ENCODE measurements around the gene RANBP10. TPM values are rescaled to one million over a fixed set of nuclear protein-coding genes. Genes with fewer than 3 reads are reported as not detected.

RANBP10 gene
- total RNA-seq, 2 experiments from 2014 or later: 15.6 to 18.0 TPM

- no peaks in the 10 kb centered on the region for H3K9me3 Mint-ChIP-seq (ENCODE audit: low read depth)
- H3K4me3 Mint-ChIP-seq: no peak overlapping the region
- intact Hi-C loops (cut with DNase I, micrococcal nuclease): loop anchor here in 1 of 2 experiments (10.0 kb wide), 1 partner anchor 369 kb away; no protein-coding TSS in a partner anchor
- POLR2A ChIA-PET: no interaction called here
- no peaks in the 10 kb centered on the region for H3K27me3 Mint-ChIP-seq
- CTCF ChIA-PET: interaction anchor here (1.0 kb wide), 1 partner anchor 160 kb away, joined by 4 read pairs; no protein-coding TSS in a partner anchor
- H3K4me1 Mint-ChIP-seq: peaks cover 2% of the 10 kb centered on the region
- no peaks in the 10 kb centered on the region for H3K36me3 Mint-ChIP-seq (ENCODE audit: low read depth)
- ATAC-seq: no peak
- DNase-seq: no peak
- no peak overlapping the region for H3K27ac Mint-ChIP-seq
Measured at GRCh38 chr16:67675579-67675935, 130.8 kb downstream of the RANBP10 start.

- Mint-ChIP-seq H3K9me3 (ENCODE audit: low read depth) (no peaks in the 10 kb centered on the region), H3K4me3 (no peak overlapping the region), H3K36me3 (ENCODE audit: low read depth) (no peaks in the 10 kb centered on the region), H3K27me3 (no peaks in the 10 kb centered on the region), H3K4me1 (peaks cover 2% of the 10 kb centered on the region), H3K27ac (no peak overlapping the region)
- intact Hi-C loops (cut with DNase I, micrococcal nuclease): loop anchor here (5.0 to 10.0 kb wide), 3 partner anchors 42 to 370 kb away; partner anchors contain the start of genes GFOD2 (in 1 of the 2) and PSMB10 (in 1 of the 2)
- ChIA-PET POLR2A (no interaction called here), CTCF (interaction anchor here (0.9 to 1.0 kb wide), 2 partner anchors 8 to 159 kb away, joined by 3 to 4 read pairs; no protein-coding TSS in a partner anchor)
- no peak for DNase-seq
- no peak for ATAC-seq
Measured at GRCh38 chr16:67674851-67675578, 131.3 kb downstream of the RANBP10 start.

DNA sequence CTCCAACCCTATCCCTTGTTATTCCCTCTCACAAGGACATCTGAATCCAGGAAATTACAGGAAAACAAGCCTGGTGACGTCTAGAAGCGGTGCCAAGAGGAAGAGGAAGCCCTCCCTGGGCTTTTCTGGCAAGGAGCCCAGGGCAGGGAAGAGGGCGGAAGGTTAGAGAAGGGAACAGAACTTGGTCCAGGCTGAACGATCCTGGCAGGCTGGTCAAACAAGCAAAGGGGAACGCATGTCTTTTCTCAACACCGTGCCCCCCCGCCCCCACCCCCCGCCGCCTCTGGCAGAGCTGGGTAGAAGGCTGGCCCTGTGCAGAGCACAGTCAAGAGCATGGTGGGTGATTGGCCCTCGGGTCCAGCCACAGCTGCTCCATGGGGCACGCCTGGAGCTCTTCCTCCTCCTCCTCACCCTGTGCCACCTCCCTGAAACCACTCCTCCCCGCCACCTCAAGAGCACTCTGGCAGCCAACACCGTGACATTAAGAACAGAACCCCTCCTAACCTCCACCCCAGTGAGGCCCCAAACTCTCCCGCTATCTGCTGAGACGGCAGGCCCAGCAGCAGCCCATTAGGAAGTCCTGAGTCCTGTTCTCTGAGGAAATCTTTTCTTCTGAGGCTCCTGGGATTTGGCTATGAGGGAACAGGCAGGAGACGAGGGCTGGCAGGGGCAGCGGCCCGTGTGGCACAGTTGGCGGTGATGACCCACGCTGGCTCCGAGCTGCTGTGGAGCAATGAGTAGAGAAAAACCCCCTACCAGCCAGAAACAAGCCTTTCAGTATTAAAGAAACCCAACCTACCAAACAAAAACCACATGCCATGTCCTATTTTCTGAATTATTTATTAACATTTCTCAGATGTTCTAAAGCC lies 132.4 kb downstream of the RANBP10 start:
- DNase-seq: no peak
- Mint-ChIP-seq H3K27ac (no peak overlapping the region), H3K9me3 (ENCODE audit: low read depth) (no peaks in the 10 kb centered on the region), H3K36me3 (ENCODE audit: low read depth) (no peaks in the 10 kb centered on the region), H3K4me1 (peaks cover 2% of the 10 kb centered on the region), H3K27me3 (no peaks in the 10 kb centered on the region), H3K4me3 (no peak overlapping the region)
- ATAC-seq: no peak
- intact Hi-C loops (cut with DNase I, micrococcal nuclease): loop anchor here (5.0 to 10.0 kb wide), 3 partner anchors 43 to 371 kb away; partner anchors contain the start of genes GFOD2 (in 1 of the 2) and PSMB10 (in 1 of the 2)
- ChIA-PET POLR2A (interaction anchor here (0.6 kb wide), 1 partner anchor 14 kb away, joined by 3 read pairs; the partner anchor contains the start of gene ACD), CTCF (interaction anchor here (0.6 to 10.5 kb wide), 4 partner anchors 9 to 246 kb away, joined by 3 to 99 read pairs (median 4); no protein-coding TSS in a partner anchor)

Other genes with a start within 250 kb of the RANBP10 start
- 10 to 100 TPM; 51.0 to 66.4 TPM for gene CTCF, start 244.0 kb downstream of the RANBP10 start, total RNA-seq
- 100 to 1,000 TPM; 138 to 153 TPM for gene CARMIL2, start 161.4 kb downstream of the RANBP10 start, total RNA-seq
- 10 to 100 TPM; 52.2 to 52.4 TPM for gene ACD, start 146.3 kb downstream of the RANBP10 start, total RNA-seq
- gene PARD6A, start 145.6 kb downstream of the RANBP10 start, total RNA-seq: 1 to 10 TPM; 7.8 to 8.7 TPM
- gene ENKD1, start 139.8 kb downstream of the RANBP10 start, total RNA-seq: 10 to 100 TPM; 11.7 to 12.0 TPM
- 1 to 10 TPM; 2.4 to 3.0 TPM for gene C16orf86, start 139.7 kb downstream of the RANBP10 start, total RNA-seq
- gene GFOD2, start 87.2 kb downstream of the RANBP10 start, total RNA-seq: 10 to 100 TPM in 1 of 2 experiments, 1 to 10 TPM in 1; 8.7 to 11.5 TPM
- 1 to 10 TPM in 1 of 2 experiments, under 1 TPM in 1; 0.62 to 1.1 TPM for gene TSNAXIP1, start 329 bp upstream of the RANBP10 start, total RNA-seq
- gene THAP11, start 35.8 kb upstream of the RANBP10 start, total RNA-seq: 10 to 100 TPM; 31.8 to 34.5 TPM
- 100 to 1,000 TPM; 156 to 249 TPM for gene NUTF2, start 40.4 kb upstream of the RANBP10 start, total RNA-seq
- 10 to 100 TPM; 34.9 to 48.6 TPM for gene CENPT, start 41.1 kb upstream of the RANBP10 start, total RNA-seq
- 10 to 100 TPM; 92.8 to 96.9 TPM for gene EDC4, start 66.5 kb upstream of the RANBP10 start, total RNA-seq
- not detected for gene NRN1L, start 78.3 kb upstream of the RANBP10 start, total RNA-seq
- 10 to 100 TPM; 11.7 to 11.9 TPM for gene PSKH1, start 86.7 kb upstream of the RANBP10 start, total RNA-seq
- 1 to 10 TPM; 2.5 to 3.5 TPM for gene CTRL, start 125.3 kb upstream of the RANBP10 start, total RNA-seq
- gene PSMB10, start 130.3 kb upstream of the RANBP10 start, total RNA-seq: 100 to 1,000 TPM; 123 to 195 TPM
- gene LCAT, start 137.6 kb upstream of the RANBP10 start, total RNA-seq: 1 to 10 TPM; 9.1 to 9.9 TPM
- gene SLC12A4, start 162.1 kb upstream of the RANBP10 start, total RNA-seq: 10 to 100 TPM; 21.8 to 25.8 TPM
- gene DPEP3, start 173.9 kb upstream of the RANBP10 start, total RNA-seq: under 1 TPM in 1 of 2 experiments, not detected in 1; 0.11 TPM
- 1 to 10 TPM; 3.2 to 3.8 TPM for gene DPEP2, start 192.9 kb upstream of the RANBP10 start, total RNA-seq
- gene DPEP2NB, start 209.4 kb upstream of the RANBP10 start, total RNA-seq: not detected
- 10 to 100 TPM; 13.7 to 17.1 TPM for gene DDX28, start 216.7 kb upstream of the RANBP10 start, total RNA-seq
- 10 to 100 TPM; 29.5 to 33.1 TPM for gene DUS2, start 216.7 kb upstream of the RANBP10 start, total RNA-seq

Data from activated CD4-positive, alpha-beta T cell treated with anti-CD3 and anti-CD28 coated beads for 36 hours (primary cell).